WTC11 (cell line): ENCODE results near the gene CLDN34.

ENCODE experiments used
- ATF3 ChIP-seq: sonication (generic); formaldehyde crosslinking; conservative IDR thresholded peaks from 2 replicates; pipeline ENCODE4 v1.8.1; 2022; ENCODE audit warnings: mild to moderate bottlenecking, missing genetic modification reagents
- CREB1 ChIP-seq: sonication (generic); formaldehyde crosslinking; IDR thresholded peaks from 2 replicates; pipeline ENCODE4 v1.8.0; 2023; ENCODE audit warnings: mild to moderate bottlenecking, missing genetic modification reagents
- CTCF ChIP-seq: fragments of 200-600 bp; IDR thresholded peaks from 2 replicates; pipeline ENCODE4 v1.8.0; 2022; ENCODE audit warnings: antibody characterized with exemption
- FOXJ3 ChIP-seq: sonication (generic); formaldehyde crosslinking; IDR thresholded peaks from 2 replicates; pipeline ENCODE4 v1.9.0; 2021; ENCODE audit warnings: missing genetic modification reagents, mild to moderate bottlenecking, borderline replicate concordance
- TEAD1 ChIP-seq: sonication (generic); formaldehyde crosslinking; IDR thresholded peaks from 2 replicates; pipeline ENCODE4 v1.8.0; 2022; ENCODE audit warnings: mild to moderate bottlenecking, missing genetic modification reagents
- TEAD4 ChIP-seq: sonication (generic); formaldehyde crosslinking; IDR thresholded peaks from 2 replicates; pipeline ENCODE4 v1.8.0; 2022; ENCODE audit warnings: mild to moderate bottlenecking, missing genetic modification reagents
- USF2 ChIP-seq: sonication (generic); formaldehyde crosslinking; IDR thresholded peaks from 2 replicates; pipeline ENCODE4 v1.8.1; 2023; ENCODE audit warnings: mild to moderate bottlenecking, missing genetic modification reagents, moderate library complexity

DNA sequence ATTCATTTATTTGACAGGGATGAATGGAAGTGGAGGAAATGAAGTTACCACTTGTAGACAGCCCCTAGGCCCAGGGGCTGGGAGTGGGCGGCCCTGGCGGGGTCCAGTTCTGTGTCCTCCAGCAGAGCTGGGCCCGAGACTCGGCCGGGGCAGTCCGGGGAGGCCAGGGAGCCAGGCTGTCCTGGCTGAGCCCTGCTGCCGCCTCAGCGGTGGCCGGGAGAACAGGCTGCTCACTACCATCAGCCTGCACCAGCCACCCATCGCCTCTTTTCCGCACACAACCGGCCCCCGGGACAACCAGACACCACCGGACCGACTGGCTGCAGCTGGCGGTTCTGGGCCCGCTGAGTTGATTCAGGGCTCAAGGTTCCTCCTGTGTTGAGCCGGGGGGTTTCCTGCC, 25.6 kb downstream of the CLDN34 start:
- TF ChIP-seq CREB1 (CRISPR knock-in tag) (no peak), USF2 (CRISPR knock-in tag) (no peak), ATF3 (CRISPR knock-in tag) (no peak), CTCF (no peak), TEAD1 (CRISPR knock-in tag) (no peak), TEAD4 (CRISPR knock-in tag) (no peak), FOXJ3 (CRISPR knock-in tag) (no peak)
